GM19239 (cell line): ENCODE results near the gene CR1.
A peak's percentile ranks its signal among the peaks of the same experiment; 100 is the strongest.
"Not testable (repeated sequence)": the region's sequence is repeated elsewhere in the genome, so short reads cannot be mapped to it uniquely, and the experiment has no call there.

Source experiments
- DNase-seq: peaks from one replicate; pipeline ENCODE4 v3.0.0; 2011; ENCODE audit warnings: low spot score; ENCODE audit not compliant: insufficient read length
- FAIRE-seq: peaks from 2 replicates; lab custom pipeline; 2011; peaks lifted over from hg19 to GRCh38; lab: Jason Lieb, UNC

Gene CR1

DNA sequence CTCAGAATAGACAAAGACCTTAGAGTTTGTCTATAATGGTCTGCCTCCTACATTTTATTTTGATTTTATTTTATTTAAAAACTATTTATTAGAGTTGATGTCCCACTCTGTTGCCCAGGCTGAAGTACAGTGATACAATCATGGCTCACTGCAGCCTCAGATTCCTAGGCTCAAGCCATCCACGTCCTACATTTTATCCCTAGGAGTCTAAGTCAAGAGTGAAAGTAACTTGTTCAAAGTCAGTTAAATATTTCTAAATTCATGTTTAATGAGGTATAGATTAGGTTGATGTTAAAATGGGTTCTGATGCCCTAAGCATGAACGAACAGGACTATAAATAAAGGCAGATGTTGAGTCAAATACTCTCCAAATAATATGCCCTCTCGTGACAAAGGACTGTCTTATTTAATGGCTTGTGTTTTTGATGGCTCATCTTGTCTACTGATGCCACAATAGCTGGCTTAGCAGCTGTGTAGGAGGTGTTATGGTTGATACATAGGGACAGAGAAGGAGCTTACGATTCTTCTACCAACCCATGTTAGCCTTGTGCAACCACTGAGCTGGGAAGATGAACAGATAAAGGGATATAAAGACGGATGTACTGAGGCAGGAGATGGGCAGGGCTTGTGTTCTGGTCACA lies 83.0 kb downstream of the CR1 start:
- FAIRE-seq (no peak), DNase-seq (no peak)

DNA sequence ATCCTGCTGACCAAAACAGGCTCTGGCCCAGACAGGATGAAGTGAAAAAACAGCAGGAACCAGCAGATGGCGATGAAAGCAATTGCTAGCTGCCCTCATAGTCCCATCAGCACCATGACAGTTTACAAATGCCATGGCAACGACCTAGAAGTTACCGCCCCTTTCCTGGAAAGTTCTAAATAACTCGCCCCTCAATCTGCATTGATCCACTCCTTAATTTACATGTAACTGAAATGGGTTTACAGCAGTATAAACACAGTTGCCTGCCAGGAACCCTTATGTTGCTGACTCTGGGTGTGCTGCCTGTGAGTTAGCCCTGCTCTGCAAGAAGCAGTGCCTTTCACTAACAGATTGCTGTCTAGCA lies 83.5 kb downstream of the CR1 start:
- FAIRE-seq (no peak), DNase-seq (peak; percentile 14)

DNA sequence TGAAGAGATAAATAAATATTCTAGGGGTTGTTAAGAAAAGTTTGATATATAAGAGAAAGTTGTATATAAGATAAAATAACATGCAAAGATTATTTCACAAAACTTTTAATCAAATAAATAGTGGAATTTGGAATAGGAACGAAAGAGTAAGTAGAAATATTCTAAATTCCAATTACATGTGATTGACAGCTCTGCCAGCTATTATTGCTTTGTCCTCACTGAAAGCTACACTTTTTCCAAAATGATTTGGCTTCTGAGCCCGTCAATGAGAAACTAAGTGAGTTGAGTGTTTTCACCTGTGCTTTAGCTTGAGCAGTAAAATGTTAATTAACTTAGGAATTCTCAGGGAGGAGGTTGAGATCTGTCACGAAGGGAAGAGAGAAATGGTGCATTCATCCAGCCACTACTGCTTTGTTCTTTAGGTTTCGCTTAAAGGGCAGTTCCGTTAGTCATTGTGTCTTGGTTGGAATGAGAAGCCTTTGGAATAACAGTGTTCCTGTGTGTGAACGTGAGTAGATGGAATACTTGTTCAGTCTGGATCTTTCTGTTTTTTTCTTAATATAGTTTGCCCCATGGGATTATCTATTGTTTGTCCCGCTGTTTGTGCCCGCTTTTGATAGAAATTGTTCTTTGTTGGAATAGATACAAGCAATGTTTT lies 85.7 kb downstream of the CR1 start:
- DNase-seq (no peak), FAIRE-seq (no peak)

DNA sequence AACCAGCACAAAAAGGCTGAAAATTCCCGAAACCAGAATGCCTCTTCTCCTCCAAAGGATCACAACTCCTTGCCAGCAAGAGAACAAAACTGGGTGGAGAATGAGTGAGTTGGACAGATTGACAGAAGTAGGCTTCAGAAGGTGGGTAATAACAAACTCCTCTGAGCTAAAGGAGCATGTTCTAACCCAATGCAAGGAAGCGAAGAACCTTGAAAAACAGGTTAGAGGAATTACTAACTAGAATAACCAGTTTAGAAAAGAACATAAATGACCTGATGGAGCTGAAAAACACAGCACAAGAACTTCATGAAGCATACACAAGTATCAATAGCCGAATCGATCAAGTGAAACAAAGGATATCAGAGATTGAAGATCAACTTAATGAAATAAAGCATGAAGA lies 93.5 kb downstream of the CR1 start:
- DNase-seq, FAIRE-seq: not testable (repeated sequence)

DNA sequence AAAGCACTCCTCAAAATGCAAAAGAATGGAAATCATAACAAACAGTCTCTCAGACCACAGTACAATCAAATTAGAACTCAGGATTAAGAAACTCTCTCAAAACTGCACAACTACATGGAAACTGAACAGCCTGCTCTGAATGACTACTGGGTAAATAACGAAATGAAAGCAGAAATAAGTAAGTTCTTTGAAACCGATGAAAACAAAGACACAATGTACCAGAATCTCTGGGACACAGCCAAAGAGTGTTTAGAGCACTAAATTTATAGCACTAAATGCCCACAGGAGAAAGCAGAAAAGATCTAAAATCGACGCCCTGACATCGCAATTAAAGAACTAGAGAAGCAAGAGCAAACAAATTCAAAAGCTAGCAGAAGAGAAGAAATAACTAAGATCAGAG lies 95.2 kb downstream of the CR1 start:
- FAIRE-seq, DNase-seq: not testable (repeated sequence)

GRCh38 chr1:207594095-207594494 lies 98.1 kb downstream of the CR1 start:
- DNase-seq, FAIRE-seq: not testable (repeated sequence)

DNA sequence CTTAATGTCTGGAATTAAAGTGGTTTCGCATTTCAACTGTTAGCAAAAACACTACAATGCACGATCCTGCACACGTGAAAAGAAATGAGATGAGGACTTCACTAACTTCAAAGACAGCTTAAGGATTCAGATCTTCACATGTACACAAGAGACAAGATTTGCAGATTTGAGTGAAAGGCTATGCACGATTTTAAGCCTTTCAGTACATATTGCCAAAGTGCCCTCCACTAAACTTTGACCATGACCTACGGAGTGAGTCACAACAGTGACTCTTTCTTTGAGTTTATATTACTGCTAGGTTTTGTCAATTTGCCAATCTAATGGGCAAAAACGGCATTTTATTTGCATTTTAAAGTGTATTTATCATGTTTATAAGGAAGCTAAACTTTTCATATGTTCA lies 107.8 kb downstream of the CR1 start:
- FAIRE-seq, result no peak
- DNase-seq, result no peak

- FAIRE-seq, result no peak
- DNase-seq, result no peak
Measured at GRCh38 chr1:207605444-207606361, 109.7 kb downstream of the CR1 start.

GRCh38 chr1:207606362-207606755 lies 110.4 kb downstream of the CR1 start:
- DNase-seq, result no peak
- FAIRE-seq, result no peak

- DNase-seq, result no peak
- FAIRE-seq, result no peak
Measured at GRCh38 chr1:207612762-207613161, 116.8 kb downstream of the CR1 start.

DNA sequence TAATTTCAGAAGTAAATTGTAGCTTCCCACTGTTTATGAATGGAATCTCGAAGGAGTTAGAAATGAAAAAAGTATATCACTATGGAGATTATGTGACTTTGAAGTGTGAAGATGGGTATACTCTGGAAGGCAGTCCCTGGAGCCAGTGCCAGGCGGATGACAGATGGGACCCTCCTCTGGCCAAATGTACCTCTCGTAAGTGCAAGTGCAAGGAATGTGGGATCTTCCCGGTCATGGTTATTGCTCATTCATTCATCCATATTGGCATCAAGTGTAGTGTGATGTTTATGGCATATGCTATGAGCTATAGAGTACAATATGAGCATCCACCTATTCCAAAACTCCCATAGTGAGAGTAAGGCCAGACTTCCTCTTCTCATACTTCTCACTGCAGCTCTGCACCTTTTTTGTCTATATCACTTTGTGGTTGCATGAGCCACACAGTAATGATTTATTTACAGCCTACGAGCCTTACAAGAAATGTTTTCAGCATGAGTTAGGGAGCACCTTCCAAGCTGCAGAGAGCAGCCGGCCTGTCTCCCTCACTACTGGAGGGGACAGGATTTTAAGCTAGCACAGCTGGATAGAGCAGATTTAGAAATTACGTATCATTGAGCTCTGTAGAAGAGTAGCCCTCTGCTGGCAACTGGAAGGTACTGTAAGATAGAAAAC lies 124.0 kb downstream of the CR1 start:
- peak; percentile 22 for DNase-seq
- peak; percentile 87 for FAIRE-seq

DNA sequence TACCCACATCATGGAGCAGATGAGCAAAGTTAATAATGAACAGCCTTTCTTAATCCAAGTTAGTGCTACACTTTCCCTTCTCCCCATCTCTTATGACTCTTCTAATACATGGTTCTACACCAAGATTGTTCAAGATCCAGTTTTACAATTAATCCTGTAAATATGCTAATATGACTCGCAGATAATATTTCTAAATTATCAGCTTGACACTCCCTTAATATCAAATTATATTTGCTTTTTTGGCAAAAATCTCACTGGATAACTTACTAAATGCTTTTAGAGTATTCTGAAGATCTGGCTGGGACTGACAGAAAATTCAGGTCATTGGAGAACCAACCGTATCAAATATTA lies 124.6 kb downstream of the CR1 start:
- DNase-seq (no peak), FAIRE-seq (no peak)

DNA sequence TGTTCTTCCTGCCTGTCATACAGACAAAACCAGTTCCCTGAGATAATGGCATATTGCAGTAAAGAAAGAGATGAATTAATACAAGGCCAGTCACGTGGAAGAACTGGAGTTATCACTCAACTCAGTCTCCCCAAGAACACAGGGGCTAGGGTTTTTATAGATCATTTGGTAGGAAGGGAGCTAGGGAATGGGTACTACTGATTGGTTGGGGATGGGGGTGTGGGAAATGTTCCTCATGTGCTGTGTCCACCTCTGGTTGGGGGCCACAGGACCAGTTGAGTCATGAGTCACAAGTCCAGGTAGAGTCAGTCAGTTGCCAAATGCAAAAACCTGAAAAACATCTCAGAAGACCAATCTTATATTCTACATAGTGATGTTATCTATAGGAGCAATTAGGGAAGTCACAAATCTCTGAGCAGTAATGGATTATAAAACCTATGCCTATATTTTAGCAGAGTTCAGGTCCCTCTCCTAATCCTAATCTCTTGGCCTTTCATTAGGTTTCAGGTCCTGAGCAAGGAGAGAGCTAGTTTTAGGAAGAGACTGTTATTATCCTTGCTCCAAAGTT lies 129.6 kb downstream of the CR1 start:
- not testable (repeated sequence) for DNase-seq, FAIRE-seq

DNA sequence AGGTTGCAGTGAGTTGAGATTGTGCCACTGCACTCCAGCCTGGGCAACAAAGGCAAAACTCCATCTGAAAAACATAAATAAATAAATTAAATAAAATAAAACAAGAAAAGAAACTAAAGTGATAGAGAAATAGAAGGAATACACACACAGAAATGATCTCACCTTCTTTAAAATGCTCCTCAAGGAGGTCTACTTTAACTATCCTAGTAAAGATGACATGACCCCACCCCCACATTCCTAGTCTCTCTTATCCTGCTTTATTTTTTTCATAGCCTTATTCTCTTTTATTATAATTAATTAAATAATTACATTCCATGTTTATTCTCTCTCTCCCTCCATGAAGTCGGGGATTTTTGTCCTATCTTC lies 131.0 kb downstream of the CR1 start:
- FAIRE-seq (no peak), DNase-seq (no peak)

GRCh38 chr1:207627496-207627895 lies 131.5 kb downstream of the CR1 start:
- DNase-seq, result no peak
- FAIRE-seq, result no peak

GRCh38 chr1:207628776-207629175 lies 132.8 kb downstream of the CR1 start:
- FAIRE-seq, result no peak
- DNase-seq, result no peak

GRCh38 chr1:207631137-207631536 lies 135.2 kb downstream of the CR1 start:
- FAIRE-seq (no peak), DNase-seq (no peak)

- no peak for DNase-seq
- no peak for FAIRE-seq
Measured at GRCh38 chr1:207633226-207633625, 137.3 kb downstream of the CR1 start.

DNA sequence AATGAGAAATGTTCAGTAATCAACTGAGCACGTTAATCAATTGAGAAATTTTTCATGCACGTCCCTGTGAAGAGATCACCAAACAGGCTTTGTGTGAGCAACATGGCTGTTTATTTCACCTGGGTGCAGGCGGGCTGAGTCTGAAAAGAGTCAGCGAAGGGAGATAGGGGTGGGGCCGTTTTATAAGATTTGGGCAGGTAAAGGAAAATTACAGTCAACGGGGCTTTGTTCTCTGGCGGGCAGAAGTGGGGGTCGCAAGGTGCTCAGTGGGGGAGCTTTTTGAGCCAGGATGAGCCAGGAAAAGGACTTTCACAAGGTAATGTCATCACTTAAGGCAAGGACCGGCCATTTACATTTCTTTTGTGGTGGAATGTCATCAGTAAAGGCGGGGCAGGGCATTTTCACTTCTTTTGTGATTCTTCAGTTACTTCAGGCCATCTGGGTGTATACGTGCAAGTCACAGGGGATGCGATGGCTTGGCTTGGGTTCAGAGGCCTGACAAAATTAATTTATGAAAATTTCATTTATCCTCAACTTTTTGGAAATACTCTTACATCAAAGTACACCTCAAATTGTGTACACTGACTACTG lies 137.8 kb downstream of the CR1 start:
- FAIRE-seq, DNase-seq: not testable (repeated sequence)

DNA sequence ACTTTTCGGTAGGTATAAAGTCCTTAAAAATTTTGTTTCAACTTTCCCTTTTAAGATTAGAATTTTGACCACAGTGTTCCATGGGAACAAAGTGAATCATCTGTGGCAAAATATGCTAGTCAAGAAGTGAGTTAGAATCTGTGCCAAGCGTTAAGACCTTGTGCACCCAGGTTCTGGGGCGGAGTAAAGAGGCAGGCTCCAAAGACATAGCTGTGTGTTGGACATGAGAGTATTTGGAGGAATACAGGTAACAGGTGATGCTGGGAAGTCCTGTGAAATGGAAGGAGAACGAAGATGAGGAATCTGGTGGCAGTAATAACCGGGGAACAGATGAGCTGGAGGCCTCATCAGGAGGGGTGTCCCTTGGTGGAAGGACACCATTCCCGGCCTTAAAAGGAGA lies 138.3 kb downstream of the CR1 start:
- not testable (repeated sequence) for DNase-seq, FAIRE-seq
